ENCODE results near the gene KIF26B.

The KIF26B gene

GRCh38 chr1:245133995-245134715 lies 20.6 kb upstream of the KIF26B start:
- Histone ChIP-seq H3K27me3 (ENCODE audit: insufficient read depth, low read depth, severe bottlenecking) (no peaks in the 10 kb centered on the region), H3K36me3 (no peaks in the 10 kb centered on the region), H3K27ac (no peak overlapping the region), H3K4me3 (ENCODE audit: low read depth, low read length) (no peak overlapping the region), H3K9me3 (ENCODE audit: severe bottlenecking) (no peaks in the 10 kb centered on the region)
- DNase-seq = no peak
- no peak for TF ChIP-seq CTCF (IDR thresholded peaks at IDR 0.05; ENCODE audit: low read depth, low read length)

DNA sequence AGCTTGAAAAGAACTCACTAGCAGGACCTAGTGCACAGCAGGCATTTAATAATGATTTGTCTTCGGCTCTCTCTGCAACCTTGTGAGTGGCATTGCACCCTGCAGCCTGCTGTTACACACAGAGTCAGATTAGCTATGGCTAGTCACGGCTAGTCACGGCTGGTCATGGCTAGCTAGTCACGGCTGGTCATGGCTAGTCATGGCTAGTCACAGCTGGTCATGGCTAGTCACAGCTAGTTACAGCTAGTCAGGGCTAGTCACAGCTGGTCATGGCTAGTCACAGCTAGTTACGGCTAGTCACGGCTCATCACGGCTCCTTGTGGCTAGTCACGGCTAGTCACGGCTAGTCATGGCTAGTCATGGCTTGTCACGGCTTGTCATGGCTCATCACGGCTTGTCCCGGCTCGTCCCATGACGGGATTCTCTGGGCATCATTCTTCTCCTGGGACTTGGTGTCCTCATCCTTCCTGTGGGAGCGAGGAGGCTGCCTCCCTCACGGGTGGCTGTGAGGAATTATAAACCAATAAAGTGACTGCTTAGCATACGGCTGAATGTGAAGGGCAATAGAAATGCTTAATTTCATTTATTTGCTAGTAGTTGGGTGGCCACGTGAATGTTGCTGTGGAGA lies 12.5 kb upstream of the KIF26B start:
- H3K9me3 ChIP-seq (ENCODE audit: severe bottlenecking) = peaks cover 2% of the 10 kb centered on the region
- TF ChIP-seq CTCF (IDR thresholded peaks at IDR 0.05; ENCODE audit: low read depth, low read length) = no peak
- no peaks in the 10 kb centered on the region for H3K36me3 ChIP-seq
- DNase-seq = no peak
- H3K27ac ChIP-seq = no peak overlapping the region
- no peaks in the 10 kb centered on the region for H3K27me3 ChIP-seq (ENCODE audit: insufficient read depth, low read depth, severe bottlenecking)
- no peak overlapping the region for H3K4me3 ChIP-seq (ENCODE audit: low read depth, low read length)

GRCh38 chr1:245142976-245143375 lies 11.8 kb upstream of the KIF26B start:
- no peak for TF ChIP-seq CTCF (IDR thresholded peaks at IDR 0.05; ENCODE audit: low read depth, low read length)
- Histone ChIP-seq H3K9me3 (ENCODE audit: severe bottlenecking) (peaks cover 2% of the 10 kb centered on the region), H3K27me3 (ENCODE audit: insufficient read depth, low read depth, severe bottlenecking) (no peaks in the 10 kb centered on the region), H3K27ac (no peak overlapping the region), H3K36me3 (no peaks in the 10 kb centered on the region), H3K4me3 (ENCODE audit: low read depth, low read length) (no peak overlapping the region)
- DNase-seq = no peak

DNA sequence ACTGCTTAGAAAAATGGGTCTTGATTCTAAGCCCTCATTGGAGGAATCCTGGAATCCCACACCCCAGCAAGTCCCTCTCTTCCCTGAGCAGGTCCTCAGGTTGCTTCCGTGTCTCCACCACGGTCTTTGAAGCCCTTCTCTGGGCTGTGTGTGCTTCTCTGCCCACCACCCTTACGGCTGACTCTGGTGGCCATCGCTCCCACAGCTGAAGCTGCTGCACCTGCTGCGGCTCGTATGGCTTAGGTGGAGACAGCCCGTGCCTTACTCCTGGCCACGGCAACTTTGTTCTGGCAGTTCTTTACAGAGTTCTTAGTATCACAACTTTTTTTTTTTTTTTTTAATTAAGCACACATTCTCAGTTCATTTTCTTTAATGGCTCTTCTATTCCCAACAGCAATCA lies 10.9 kb upstream of the KIF26B start:
- Histone ChIP-seq H3K27ac (no peak overlapping the region), H3K9me3 (ENCODE audit: severe bottlenecking) (peaks cover 2% of the 10 kb centered on the region), H3K4me3 (ENCODE audit: low read depth, low read length) (no peak overlapping the region), H3K27me3 (ENCODE audit: insufficient read depth, low read depth, severe bottlenecking) (no peaks in the 10 kb centered on the region), H3K36me3 (no peaks in the 10 kb centered on the region)
- no peak for TF ChIP-seq CTCF (IDR thresholded peaks at IDR 0.05; ENCODE audit: low read depth, low read length)
- no peak for DNase-seq

GRCh38 chr1:245148069-245148468 lies 6.7 kb upstream of the KIF26B start:
- Histone ChIP-seq H3K27ac (no peak overlapping the region), H3K27me3 (ENCODE audit: insufficient read depth, low read depth, severe bottlenecking) (peaks cover 20% of the 10 kb centered on the region), H3K4me3 (ENCODE audit: low read depth, low read length) (no peak overlapping the region), H3K36me3 (no peaks in the 10 kb centered on the region), H3K9me3 (ENCODE audit: severe bottlenecking) (peaks cover 2% of the 10 kb centered on the region)
- no peak for DNase-seq
- TF ChIP-seq CTCF (IDR thresholded peaks at IDR 0.05; ENCODE audit: low read depth, low read length) = no peak

All from WERI-Rb-1 (cell line).